Coronary artery (tissue), 2 donors: Measurements from ENCODE around the gene RGS6.

Source experiments
- DNase-seq: peaks from one replicate; pipeline ENCODE4 v3.0.0-alpha.2; 2017; ENCODE audit warnings: low spot score
- H3K27ac ChIP-seq, 2 donors: fragments of 200-600 bp; sonication (generic); one replicate each; pipeline ENCODE4 v1.5.1; 2016 to 2019
- H3K4me3 ChIP-seq: fragments of 200-600 bp; sonication (generic); 2 replicates; pipeline ENCODE4 v1.5.1; 2016; ENCODE audit warnings: mild to moderate bottlenecking, moderate library complexity
- TF ChIP-seq, protein P1 (sequence below): fragments of 200-600 bp; sonication (generic); IDR thresholded peaks from one replicate; pipeline ENCODE4 v1.5.1; 2019; ENCODE audit warnings: antibody characterized with exemption

RGS6 gene

DNA sequence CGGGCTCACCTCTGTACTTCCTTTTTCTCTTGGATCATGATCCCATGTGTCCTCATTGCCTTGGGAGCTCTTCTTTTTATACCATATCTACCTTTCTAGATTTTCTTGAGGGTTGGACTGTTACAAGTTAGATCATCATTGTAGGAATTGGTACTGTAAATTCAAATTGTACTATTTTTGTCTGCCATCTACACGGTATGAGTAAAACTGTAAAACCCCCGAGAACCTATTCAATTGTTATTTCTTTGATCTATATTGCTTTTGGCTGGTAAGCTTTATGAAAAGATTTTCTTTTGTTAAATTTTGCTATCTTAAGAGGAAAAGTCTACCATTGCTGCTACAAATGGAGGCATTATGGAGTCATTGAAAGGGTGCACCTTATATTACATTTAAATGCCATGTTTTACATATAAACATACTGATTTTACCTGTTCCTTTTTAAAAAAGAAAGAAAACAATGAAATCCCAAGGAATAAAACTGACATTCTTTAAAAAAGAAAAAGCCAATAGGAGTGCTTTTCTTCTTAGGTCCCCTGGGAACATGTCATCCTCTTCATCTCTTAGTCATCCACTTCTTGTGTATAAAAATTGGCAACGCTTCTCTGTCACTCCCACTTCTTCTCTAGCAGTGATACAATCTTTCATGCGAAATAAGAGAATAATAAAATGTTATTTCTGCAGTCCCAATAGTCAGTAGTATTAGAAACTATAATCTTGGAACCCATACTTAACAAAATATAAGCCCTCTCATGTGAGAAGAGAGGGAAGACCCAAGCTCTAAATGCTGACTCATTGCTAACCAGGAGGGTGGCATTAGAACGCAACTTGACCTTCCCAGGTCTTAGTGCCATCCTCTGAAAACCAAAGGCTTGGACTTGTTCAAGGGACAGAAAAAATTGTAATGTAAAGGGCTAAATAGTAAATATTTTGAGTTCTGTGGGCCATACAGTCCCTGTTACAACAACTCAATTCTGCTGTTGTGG lies 20.4 kb downstream of the RGS6 start:
- Histone ChIP-seq H3K4me3 (no peak overlapping the region), H3K27ac (no peak overlapping the region)
- TF ChIP-seq, protein P1, sequence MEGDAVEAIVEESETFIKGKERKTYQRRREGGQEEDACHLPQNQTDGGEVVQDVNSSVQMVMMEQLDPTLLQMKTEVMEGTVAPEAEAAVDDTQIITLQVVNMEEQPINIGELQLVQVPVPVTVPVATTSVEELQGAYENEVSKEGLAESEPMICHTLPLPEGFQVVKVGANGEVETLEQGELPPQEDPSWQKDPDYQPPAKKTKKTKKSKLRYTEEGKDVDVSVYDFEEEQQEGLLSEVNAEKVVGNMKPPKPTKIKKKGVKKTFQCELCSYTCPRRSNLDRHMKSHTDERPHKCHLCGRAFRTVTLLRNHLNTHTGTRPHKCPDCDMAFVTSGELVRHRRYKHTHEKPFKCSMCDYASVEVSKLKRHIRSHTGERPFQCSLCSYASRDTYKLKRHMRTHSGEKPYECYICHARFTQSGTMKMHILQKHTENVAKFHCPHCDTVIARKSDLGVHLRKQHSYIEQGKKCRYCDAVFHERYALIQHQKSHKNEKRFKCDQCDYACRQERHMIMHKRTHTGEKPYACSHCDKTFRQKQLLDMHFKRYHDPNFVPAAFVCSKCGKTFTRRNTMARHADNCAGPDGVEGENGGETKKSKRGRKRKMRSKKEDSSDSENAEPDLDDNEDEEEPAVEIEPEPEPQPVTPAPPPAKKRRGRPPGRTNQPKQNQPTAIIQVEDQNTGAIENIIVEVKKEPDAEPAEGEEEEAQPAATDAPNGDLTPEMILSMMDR, result no peak
- DNase-seq, result no peak

DNA sequence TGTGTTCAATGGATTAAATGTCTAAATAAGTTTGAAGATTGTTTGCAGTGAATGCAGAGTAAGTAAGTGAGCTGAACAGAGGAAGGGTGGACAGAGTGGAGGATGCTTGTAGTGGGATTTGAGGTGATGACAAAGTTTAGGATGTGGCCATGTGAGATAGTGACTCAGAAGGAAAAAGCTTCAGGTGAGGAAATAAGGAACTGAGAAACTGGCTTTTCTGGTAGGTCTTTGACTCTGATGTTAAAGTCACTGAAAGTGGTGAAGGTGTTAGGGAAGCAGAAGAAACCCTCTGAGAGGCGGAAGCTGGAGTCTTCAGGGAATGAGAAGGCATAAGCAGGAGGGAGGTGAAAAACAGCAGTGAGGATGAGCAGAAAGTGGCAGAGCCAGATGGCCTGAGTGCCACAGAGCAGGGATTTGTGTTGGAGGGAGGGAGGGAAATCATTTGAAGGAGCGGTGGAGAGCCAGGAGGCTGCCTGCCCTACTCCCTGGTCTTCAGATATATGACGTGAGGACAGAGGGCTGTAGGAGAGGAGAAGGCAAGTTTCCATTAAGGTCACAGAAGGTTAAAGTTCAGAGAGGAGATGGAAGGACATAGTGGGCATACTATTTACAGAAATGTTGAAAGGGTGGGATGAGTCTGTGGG lies 24.8 kb downstream of the RGS6 start:
- no peak for DNase-seq
- no peak overlapping the region for H3K4me3 ChIP-seq
- TF ChIP-seq, protein P1, result no peak
- H3K27ac ChIP-seq, result no peak overlapping the region

DNA sequence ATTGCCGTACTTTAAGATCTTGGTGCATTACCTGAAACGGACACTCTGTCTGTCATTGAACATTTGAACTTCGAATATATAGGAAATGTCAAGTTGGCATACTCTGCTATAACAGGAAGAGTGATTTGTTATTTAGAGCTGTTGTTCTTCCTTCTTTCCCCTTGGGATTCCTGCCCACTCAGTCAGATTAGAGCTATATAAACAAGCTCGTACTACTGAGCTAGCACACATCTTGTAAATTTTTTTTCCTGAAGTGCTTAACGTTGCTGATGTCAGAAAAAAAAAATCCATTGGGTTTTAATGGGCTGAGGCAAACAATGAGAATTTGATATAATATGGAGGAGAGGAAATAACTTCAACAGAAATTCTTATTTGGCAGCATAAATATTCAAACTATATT lies 26.8 kb downstream of the RGS6 start:
- Histone ChIP-seq H3K4me3 (no peak overlapping the region), H3K27ac (no peak overlapping the region)
- no peak for DNase-seq
- TF ChIP-seq, protein P1, result no peak

DNA sequence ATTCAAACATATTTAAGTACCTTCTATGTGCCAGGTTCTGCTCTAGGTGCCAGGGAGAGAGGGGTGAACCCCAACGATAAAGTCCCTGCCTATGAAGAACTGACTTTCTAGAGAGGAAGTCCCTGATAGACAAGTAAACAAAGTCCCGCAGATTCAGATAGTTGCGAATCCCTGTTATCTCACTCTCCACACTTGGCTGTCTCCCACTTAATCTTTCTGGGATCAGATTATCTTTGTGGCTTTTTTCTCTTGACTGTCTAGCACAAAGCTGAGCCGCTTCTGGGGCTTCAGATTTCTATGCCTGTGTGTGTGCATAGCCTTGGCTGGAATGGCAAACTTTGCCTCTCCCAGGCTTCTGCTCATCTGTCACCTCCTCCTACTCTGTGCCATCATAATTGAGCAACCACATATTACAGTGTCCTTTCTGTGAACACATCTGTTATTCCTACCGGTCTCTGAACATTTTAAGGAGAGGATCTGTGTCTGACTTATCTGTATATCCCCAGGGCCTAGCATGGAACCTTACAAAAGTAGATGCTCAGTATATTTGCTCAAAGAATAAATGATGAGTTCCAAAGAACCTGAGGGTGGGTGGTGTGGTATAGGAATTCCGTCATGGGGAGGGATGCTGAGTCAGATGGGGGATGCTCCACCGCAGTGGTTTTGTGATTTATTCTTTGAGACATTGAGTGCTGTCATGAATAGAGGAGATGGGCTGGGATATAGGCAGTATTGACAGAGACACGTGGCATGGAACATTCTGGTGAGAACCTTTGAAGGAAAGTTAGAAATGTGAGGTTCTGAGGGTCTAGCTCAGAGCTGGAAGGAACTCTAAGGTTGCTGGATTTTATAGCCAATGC lies 28.5 kb downstream of the RGS6 start:
- TF ChIP-seq, protein P1, result no peak
- no peak for DNase-seq
- H3K27ac ChIP-seq, result no peak overlapping the region
- no peak overlapping the region for H3K4me3 ChIP-seq

DNA sequence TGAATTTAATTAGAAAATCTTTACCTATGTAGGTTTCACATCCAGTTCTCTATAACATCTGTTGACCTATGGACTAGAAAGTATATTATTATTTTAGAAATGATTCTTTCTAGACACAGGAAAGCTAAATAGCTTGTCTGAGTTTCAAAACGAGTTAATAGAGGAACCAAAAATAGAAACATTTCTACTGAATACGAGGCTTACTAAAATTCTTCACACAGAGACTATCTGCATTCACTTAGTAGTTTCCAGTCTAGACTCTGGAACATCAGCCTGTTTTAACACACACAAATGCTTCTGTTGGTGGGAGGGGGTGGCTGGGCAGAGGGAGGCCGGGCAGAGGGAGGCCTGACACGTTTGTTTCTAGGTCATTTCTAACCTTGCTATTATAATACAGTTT lies 29.7 kb downstream of the RGS6 start:
- TF ChIP-seq, protein P1, result no peak
- H3K4me3 ChIP-seq, result no peak overlapping the region
- no peak for DNase-seq

DNA sequence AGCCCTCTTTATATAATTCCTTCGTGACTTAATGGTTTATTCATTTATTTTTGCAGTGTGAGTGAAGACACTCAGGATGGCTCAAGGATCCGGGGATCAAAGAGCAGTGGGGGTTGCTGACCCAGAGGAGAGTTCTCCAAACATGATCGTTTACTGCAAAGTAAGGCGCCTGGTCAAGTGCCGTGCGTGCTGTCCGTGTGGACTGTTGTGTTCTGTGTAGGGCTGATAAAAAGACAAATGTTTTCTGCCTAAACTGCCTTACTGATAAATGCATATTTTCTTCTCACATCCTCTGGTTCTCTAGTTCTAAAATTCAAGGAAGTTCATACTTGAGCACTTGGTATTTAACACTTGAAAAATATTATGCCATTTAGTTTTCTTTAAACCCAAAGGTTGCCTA lies 32.5 kb downstream of the RGS6 start:
- Histone ChIP-seq H3K27ac (no peak overlapping the region), H3K4me3 (no peak overlapping the region)
- TF ChIP-seq, protein P1, result no peak
- DNase-seq, result no peak

More for the DNA sequence above, 29.7 kb downstream of the RGS6 start:
- H3K27ac ChIP-seq, result no peak overlapping the region
